NT2/D1 (cell line): ENCODE data around the gene PYGO2.

Experiments used
- SUZ12 ChIP-seq: IDR thresholded peaks from 2 replicates; pipeline ENCODE4 v1.6.1; 2011; ENCODE audit not compliant: insufficient read length, insufficient read depth; ENCODE audit errors: extremely low read depth
- YY1 ChIP-seq: IDR thresholded peaks from 2 replicates; pipeline ENCODE4 v1.6.1; 2011; ENCODE audit not compliant: insufficient read length, insufficient read depth
- ZNF274 ChIP-seq: IDR thresholded peaks from 2 replicates; pipeline ENCODE4 v1.6.1; 2011; ENCODE audit warnings: mild to moderate bottlenecking, low read depth, low read length

DNA sequence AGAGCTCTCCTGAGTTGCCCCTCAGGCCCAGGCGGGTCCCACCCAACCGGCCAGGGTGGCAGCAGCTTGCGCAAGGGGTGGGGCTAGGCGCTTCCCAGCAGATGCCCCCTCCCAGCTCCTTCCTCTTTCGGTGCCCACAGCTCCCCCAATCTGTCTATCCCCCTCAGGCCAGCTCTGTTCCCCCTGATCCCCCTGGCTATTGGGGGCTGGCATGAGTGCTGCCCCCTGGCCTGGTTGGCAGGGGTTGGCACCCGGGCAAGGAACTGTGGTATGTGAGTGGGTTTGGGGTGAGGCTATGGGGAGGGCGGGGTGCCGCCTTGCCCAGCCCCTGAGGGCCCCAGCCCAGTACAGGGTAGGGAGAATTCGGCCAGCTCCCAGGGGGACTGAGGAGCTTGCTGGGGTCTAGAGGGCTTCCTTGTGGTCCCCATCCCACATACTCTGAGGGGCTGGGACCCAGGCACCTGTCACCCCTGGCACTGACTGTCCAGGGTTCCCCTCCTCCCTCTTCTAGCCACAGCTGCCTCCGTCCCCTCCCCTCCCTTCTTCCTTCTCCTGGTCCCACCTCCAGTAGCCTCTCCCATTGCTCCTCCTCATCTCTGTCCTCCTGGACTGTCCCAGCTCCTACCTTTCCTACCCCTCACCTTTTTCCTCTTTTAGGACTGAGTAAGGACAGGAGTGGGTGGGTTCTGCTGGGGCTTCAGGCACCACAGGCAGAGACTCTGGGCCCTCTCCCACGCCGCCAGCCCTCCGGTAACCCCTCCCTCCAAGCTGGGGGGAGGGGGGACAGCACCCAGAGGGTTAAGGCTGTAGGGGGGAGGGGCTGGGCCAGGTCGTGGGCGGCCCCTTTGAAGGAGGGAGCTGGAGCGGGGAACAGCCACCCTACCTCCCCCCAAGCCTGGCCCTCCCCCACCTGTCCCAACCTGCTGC lies 46.7 kb upstream of the PYGO2 start:
- TF ChIP-seq SUZ12 (no peak), YY1 (no peak), ZNF274 (no peak)
